Measurements from ENCODE around the gene OPRD1.
"Not testable (repeated sequence)": the region's sequence is repeated elsewhere in the genome, so short reads cannot be mapped to it uniquely, and the experiment has no call there.

- TF ChIP-seq, protein P1, sequence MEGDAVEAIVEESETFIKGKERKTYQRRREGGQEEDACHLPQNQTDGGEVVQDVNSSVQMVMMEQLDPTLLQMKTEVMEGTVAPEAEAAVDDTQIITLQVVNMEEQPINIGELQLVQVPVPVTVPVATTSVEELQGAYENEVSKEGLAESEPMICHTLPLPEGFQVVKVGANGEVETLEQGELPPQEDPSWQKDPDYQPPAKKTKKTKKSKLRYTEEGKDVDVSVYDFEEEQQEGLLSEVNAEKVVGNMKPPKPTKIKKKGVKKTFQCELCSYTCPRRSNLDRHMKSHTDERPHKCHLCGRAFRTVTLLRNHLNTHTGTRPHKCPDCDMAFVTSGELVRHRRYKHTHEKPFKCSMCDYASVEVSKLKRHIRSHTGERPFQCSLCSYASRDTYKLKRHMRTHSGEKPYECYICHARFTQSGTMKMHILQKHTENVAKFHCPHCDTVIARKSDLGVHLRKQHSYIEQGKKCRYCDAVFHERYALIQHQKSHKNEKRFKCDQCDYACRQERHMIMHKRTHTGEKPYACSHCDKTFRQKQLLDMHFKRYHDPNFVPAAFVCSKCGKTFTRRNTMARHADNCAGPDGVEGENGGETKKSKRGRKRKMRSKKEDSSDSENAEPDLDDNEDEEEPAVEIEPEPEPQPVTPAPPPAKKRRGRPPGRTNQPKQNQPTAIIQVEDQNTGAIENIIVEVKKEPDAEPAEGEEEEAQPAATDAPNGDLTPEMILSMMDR (IDR thresholded peaks at IDR 0.05): not testable (repeated sequence)
- not testable (repeated sequence) for TF ChIP-seq POLR2A, EP300, POLR2AphosphoS5 (IDR thresholded peaks at IDR 0.05)
Observed at GRCh38 chr1:28794582-28794981, 17.4 kb upstream of the OPRD1 start.

Data from stomach (tissue), 4 donors.